GM12878 (cell line): Measurements from ENCODE around the gene SYNGR2. TPM values are rescaled to one million over a fixed set of nuclear protein-coding genes. Genes with fewer than 3 reads are reported as not detected.

Experiments used
- ATAC-seq: fragments of 200-7000 bp; cut with Tn5 transposase; 3 replicates; pipeline ENCODE4 v1.9.1; 2020; ENCODE audit warnings: mild to moderate bottlenecking, moderate library complexity
- BruUV-seq: library from RNA; stranded (reverse); fragments of 400-500 nt; replicated peaks from 2 replicates; lab custom pipeline; 2021; lab: Mats Ljungman, UMichigan
- CTCF ChIA-PET: fragments of 300-600 bp; sonication (Branson Sonifier 250); formaldehyde crosslinking; extraction: SDS; loops from one replicate; lab custom pipeline; 2021; ENCODE audit warnings: inconsistent platforms; lab: Yijun Ruan, JAX
- POLR2A ChIA-PET: fragments of 350-600 bp; formaldehyde crosslinking; extraction: SDS; loops from one replicate; lab custom pipeline; 2021; ENCODE audit warnings: inconsistent platforms; lab: Charles Lee
- RAD21 ChIA-PET: fragments of 300-600 bp; sonication (Branson Sonifier 250); formaldehyde crosslinking; loops from one replicate; lab custom pipeline; 2023; ENCODE audit warnings: antibody characterized with exemption; ENCODE audit not compliant: unreplicated experiment; lab: Charles Lee
- SMC1A ChIA-PET: fragments of 300-600 bp; sonication (Branson Sonifier 250); formaldehyde crosslinking; loops from one replicate; lab custom pipeline; 2023; ENCODE audit not compliant: unreplicated experiment, uncharacterized antibody; lab: Charles Lee
- DNase-seq: peaks from one replicate; pipeline ENCODE4 v3.0.0-alpha.2; 2011; ENCODE audit warnings: low read depth, low spot score
- FAIRE-seq: peaks from 3 replicates; lab custom pipeline; 2011; peaks lifted over from hg19 to GRCh38; lab: Jason Lieb, UNC
- H2AFZ ChIP-seq: 2 replicates; pipeline ENCODE4 v1.6.0; 2011; ENCODE audit warnings: low read depth, low read length, control low read depth; ENCODE audit not compliant: control insufficient read depth
- H3K27ac ChIP-seq: 2 replicates; pipeline ENCODE4 v1.5.1; 2011; ENCODE audit warnings: control low read depth; ENCODE audit not compliant: control insufficient read depth, insufficient read depth
- H3K27me3 ChIP-seq, 2 experiments: replicated peaks in 1 of 2; 2 replicates each; pipeline versions ENCODE4 v1.6.0 to v1.6.1; 2011; ENCODE audit warnings: low read length in 1 of 2; ENCODE audit not compliant: control insufficient read depth in 2 of 2, insufficient read depth in 2 of 2
- H3K36me3 ChIP-seq, 2 experiments: 2 replicates each; pipeline ENCODE4 v1.5.1; 2011; ENCODE audit warnings: low read length in 1 of 2; ENCODE audit not compliant: control insufficient read depth in 2 of 2, insufficient read depth in 2 of 2
- H3K4me1 ChIP-seq: 2 replicates; pipeline ENCODE4 v1.6.1; 2011; ENCODE audit warnings: mild to moderate bottlenecking, low read length, moderate library complexity, mixed read lengths; ENCODE audit not compliant: control insufficient read depth, insufficient read depth
- H3K4me2 ChIP-seq: 2 replicates; pipeline ENCODE4 v1.6.0; 2011; ENCODE audit warnings: control low read depth; ENCODE audit not compliant: control insufficient read depth, insufficient read depth
- H3K4me3 ChIP-seq: fragments of 200-600 bp; sonication (generic); 2 replicates; pipeline ENCODE4 v1.5.1; 2016
- H3K79me2 ChIP-seq: 2 replicates; pipeline ENCODE4 v1.6.0; 2011; ENCODE audit warnings: low read length; ENCODE audit not compliant: control insufficient read depth, insufficient read depth
- H3K9ac ChIP-seq: 2 replicates; pipeline ENCODE4 v1.8.0; 2011; ENCODE audit warnings: low read length, control low read depth, mixed read lengths; ENCODE audit not compliant: control insufficient read depth, insufficient read depth
- H3K9me3 ChIP-seq: replicated peaks from 3 replicates; pipeline ENCODE4 v1.5.1; 2011; ENCODE audit warnings: mild to moderate bottlenecking, low read length; ENCODE audit not compliant: control insufficient read depth, insufficient read depth
- H4K20me1 ChIP-seq: 2 replicates; pipeline ENCODE4 v1.6.0; 2011; ENCODE audit not compliant: control insufficient read depth, insufficient read depth
- CBX5 ChIP-seq: sonication (generic); IDR thresholded peaks from 2 replicates; pipeline ENCODE4 v1.6.1; 2016; ENCODE audit warnings: low read depth, moderate library complexity, mild to moderate bottlenecking, inconsistent platforms
- CHD2 ChIP-seq: IDR thresholded peaks from 2 replicates; pipeline ENCODE4 v1.6.1; 2011; ENCODE audit warnings: low read depth, low read length, improper control_type of control experiment, borderline replicate concordance
- CREB1 ChIP-seq: IDR thresholded peaks from 2 replicates; pipeline ENCODE4 v1.6.1; 2012; ENCODE audit warnings: low read depth, mild to moderate bottlenecking, inconsistent platforms
- FOXM1 ChIP-seq: IDR thresholded peaks from 2 replicates; pipeline ENCODE4 v1.6.1; 2012; ENCODE audit warnings: low read depth, mild to moderate bottlenecking, inconsistent platforms, low read length, moderate library complexity
- IKZF2 ChIP-seq, 2 experiments: fragments of 450-650 bp; IDR thresholded peaks; 2 replicates each; pipeline ENCODE4 v1.6.1; 2017; ENCODE audit warnings: mild to moderate bottlenecking in 2 of 2, moderate library complexity in 2 of 2
- IRF4 ChIP-seq: IDR thresholded peaks from 2 replicates; pipeline ENCODE4 v1.6.1; 2011; ENCODE audit warnings: low read depth, low read length
- MEF2A ChIP-seq: IDR thresholded peaks from 2 replicates; pipeline ENCODE4 v1.6.1; 2011; ENCODE audit warnings: low read depth, mild to moderate bottlenecking, low read length, moderate library complexity; ENCODE audit not compliant: insufficient read depth
- MYB ChIP-seq: fragments of 150-350 bp; IDR thresholded peaks from 2 replicates; pipeline ENCODE4 v1.6.1; 2014; ENCODE audit warnings: mild to moderate bottlenecking, low read depth, low read length, borderline replicate concordance
- PAX8 ChIP-seq: fragments of 450-650 bp; IDR thresholded peaks from 2 replicates; pipeline ENCODE4 v1.6.1; 2017; ENCODE audit warnings: mild to moderate bottlenecking, moderate library complexity
- SUZ12 ChIP-seq: fragments of 200-600 bp; sonication (generic); IDR thresholded peaks from one replicate; pipeline ENCODE4 v1.6.1; 2018; ENCODE audit warnings: antibody characterized with exemption, mild to moderate bottlenecking; ENCODE audit not compliant: unreplicated experiment
- ZNF217 ChIP-seq: fragments of 450-650 bp; IDR thresholded peaks from 2 replicates; pipeline ENCODE4 v1.6.1; 2017; ENCODE audit warnings: antibody characterized with exemption, mild to moderate bottlenecking
- ZNF622 ChIP-seq: fragments of 450-650 bp; IDR thresholded peaks from 2 replicates; pipeline ENCODE4 v1.6.1; 2017; ENCODE audit warnings: mild to moderate bottlenecking, inconsistent platforms
- WGBS: methylation state at CpG from one replicate; pipeline ENCODE4 v1.1.6; 2016; ENCODE audit warnings: low lambda C conversion rate; ENCODE audit not compliant: insufficient replicate concordance, insufficient coverage; ENCODE audit errors: missing lambda C conversion rate; 5-methylcytosine and 5-hydroxymethylcytosine counted together
- in situ Hi-C: fragments of 300-500 bp; cut with MboI; formaldehyde crosslinking; loops from 9 replicates; pipeline ENCODE4 v1.14.3; 2018; ENCODE audit warnings: mixed read lengths
- intact Hi-C: fragments of 100-400 bp; cut with micrococcal nuclease; formaldehyde crosslinking; loops from one replicate; pipeline ENCODE4 v1.14.2; 2022; ENCODE audit not compliant: unreplicated experiment
- polyA plus RNA-seq, 11 experiments: library from polyadenylated mRNA; depleted of rRNA in 4 of 11; unstranded in 6 of 11; stranded (reverse) in 5 of 11; fragments of >200 nt; fragmentation: Nextera tagmentation in 4 of 11; fragmentation: Illumina TruSeq in 1 of 11; extraction: Ambion mirVana in 4 of 11; extraction: Trizol in 1 of 11; gene quantifications; 1 replicate in 1 of 11; 2 replicates in 10 of 11; pipeline versions ENCODE4 v1.2.1 to v1.2.3, GENCODE V29; 2011 to 2016; ENCODE audit warnings: inconsistent platforms in 2 of 11, missing spikeins in 2 of 11, low read depth in 1 of 11
- total RNA-seq, 4 experiments: library from RNA; depleted of rRNA in 3 of 4; stranded (reverse); fragments of >200 nt in 3 of 4; fragmentation: Illumina TruSeq in 1 of 4; extraction: Trizol in 1 of 4; gene quantifications; 2 replicates each; pipeline versions ENCODE4 v1.2.1 to v1.2.3, GENCODE V29; 2013 to 2021

The SYNGR2 gene
- total and polyA plus RNA-seq, 10 of the 15 experiments (the other 5 are each of a cell fraction or from before 2014, with no cell fraction given), result 4.4 to 529 (median 261) TPM

GRCh38 chr17:78214016-78214705 is 45.8 kb downstream of the SYNGR2 start, which contains the start of gene BIRC5 (continued):
- no peak for TF ChIP-seq SUZ12
- no peak for TF ChIP-seq MYB
- TF ChIP-seq CREB1, result peak; percentile 80

- SMC1A ChIA-PET, result interaction anchor here (1.2 kb wide), 1 partner anchor 37 kb away, joined by 4 read pairs; no protein-coding TSS in a partner anchor
- Histone ChIP-seq H4K20me1 (no peaks in the 10 kb centered on the region), H3K36me3 (peaks cover 0 to 3% of the 10 kb centered on the region in 2 experiments; a peak in 3 of 4 replicates), H3K27me3 (no peaks in the 10 kb centered on the region), H3K4me1 (peaks cover 3% of the 10 kb centered on the region; the same call in 1 of the 2 replicates), H3K9me3 (no peaks in the 10 kb centered on the region), H3K79me2 (peaks cover 24% of the 10 kb centered on the region)
- RAD21 ChIA-PET, result no interaction called here
- TSS peak; percentile 71 for BruUV-seq
- intact Hi-C loops, result loop anchor here (2.0 kb wide), 1 partner anchor 28 kb away; the partner anchor contains the start of genes AFMID and TK1
- no peak for FAIRE-seq
- POLR2A ChIA-PET, result interaction anchor here (0.7 kb wide), 2 partner anchors 39 to 72 kb away, joined by 5 read pairs; no protein-coding TSS in a partner anchor
- CTCF ChIA-PET, result interaction anchor here (0.8 to 2.5 kb wide), 3 partner anchors 39 to 194 kb away, joined by 3 to 10 read pairs (median 3); no protein-coding TSS in a partner anchor
- no peak for DNase-seq
- TF ChIP-seq CHD2, result no peak
- no peak for TF ChIP-seq FOXM1
- no peak for TF ChIP-seq SUZ12
- TF ChIP-seq ZNF622, result no peak
- TF ChIP-seq CBX5, result no peak
- no peak for TF ChIP-seq PAX8
- no peak for TF ChIP-seq ZNF217
- no peak for TF ChIP-seq MEF2A
- TF ChIP-seq IKZF2 (IDR thresholded peaks at IDR 0.05), result no peak
- no peak for TF ChIP-seq IRF4
- TF ChIP-seq, all 136 proteins: peak for 0
- H3K27ac ChIP-seq, result peak overlapping the region; percentile 84
- in situ Hi-C loops, result no loop called here
- 1% methylated on average over 5 of the region's 5 CpGs for WGBS
- peak overlapping the region; percentile 93 for H3K9ac ChIP-seq
- peak overlapping the region; percentile 91 for H3K4me2 ChIP-seq
- peak overlapping the region; percentile 79 for H2AFZ ChIP-seq
- peak overlapping the region; percentile 83 for H3K4me3 ChIP-seq
- ATAC-seq, result peak; percentile 6; the same call in 1 of the 3 replicates
Observed at GRCh38 chr17:78214706-78215061, 46.3 kb downstream of the SYNGR2 start.
